Ovary (tissue), 9 donors: ENCODE results near the gene MGME1. TPM values are rescaled to one million over a fixed set of nuclear protein-coding genes. Genes with fewer than 3 reads are reported as not detected.

Experiments
- DNase-seq, 5 donors: peaks; one replicate each; pipeline ENCODE4 v3.0.0-alpha.2; 2019 to 2020
- H3K27ac ChIP-seq, 2 donors: fragments of 200-600 bp; one replicate each; pipeline versions ENCODE4 v1.5.1 to v1.8.0; 2019 to 2022
- H3K27me3 ChIP-seq: fragments of 200-600 bp; one replicate; pipeline ENCODE4 v1.8.0; 2022
- H3K36me3 ChIP-seq: fragments of 200-600 bp; sonication (generic); one replicate; pipeline ENCODE4 v1.5.1; 2019
- H3K4me1 ChIP-seq: one replicate; pipeline ENCODE4 v1.8.1; 2013; ENCODE audit warnings: mild to moderate bottlenecking, moderate library complexity; ENCODE audit not compliant: insufficient read depth
- H3K4me3 ChIP-seq: fragments of 200-600 bp; sonication (generic); one replicate; pipeline ENCODE4 v1.5.1; 2017
- H3K9me3 ChIP-seq, 2 donors: fragments of 200-600 bp in 1 of 2; sonication (generic) in 1 of 2; one replicate each; pipeline versions ENCODE4 v1.5.1 to v1.8.1; 2013 to 2019; ENCODE audit warnings: mild to moderate bottlenecking in 1 of 2, moderate library complexity in 1 of 2
- EP300 ChIP-seq: sonication (generic); formaldehyde crosslinking; IDR thresholded peaks from one replicate; pipeline ENCODE4 v1.6.1; 2017; ENCODE audit warnings: antibody characterized with exemption
- POLR2A ChIP-seq: fragments of 450-650 bp; IDR thresholded peaks from one replicate; pipeline ENCODE4 v1.6.1; 2017; ENCODE audit warnings: antibody characterized with exemption, mild to moderate bottlenecking, moderate library complexity
- WGBS, 3 donors: extraction: QIAGEN DNeasy Blood & Tissue Kit in 1 of 3; methylation state at CpG; one replicate each; pipeline versions ENCODE4 v1.1.5 to v1.1.7; 2013 to 2017; 5-methylcytosine and 5-hydroxymethylcytosine counted together
- intact Hi-C, 4 donors: fragments of 100-400 bp; cut with DNase I; formaldehyde crosslinking; loops; one replicate each; pipeline versions ENCODE4 v1.11.0 to v1.15.1; 2022 to 2023
- polyA plus RNA-seq, 2 donors: library from polyadenylated mRNA; stranded (reverse); fragments of 200-250 nt in 1 of 2; fragments of 350-450 nt in 1 of 2; fragmentation: Illumina TruSeq in 1 of 2; extraction: RNeasy Lipid Tissue Mini Kit (QIAGEN cat#74804) in 1 of 2; gene quantifications; one replicate each; pipeline ENCODE4 v1.2.3, GENCODE V29; 2013 to 2014
- total RNA-seq, 7 donors: library from RNA; depleted of rRNA in 2 of 7; stranded (reverse); fragments of >200 nt in 2 of 7; fragmentation: NEBNext Ultra II Directional in 3 of 7; extraction: Animal tissue kit (Norgen Biotek cat#: 25700) in 3 of 7; gene quantifications; one replicate each; pipeline versions ENCODE4 v1.1.0 to v1.2.4, GENCODE V29; 2016 to 2023
- TF ChIP-seq, protein P1 (sequence below), 3 donors: fragments of 450-650 bp in 2 of 3; fragments of 200-600 bp in 1 of 3; IDR thresholded peaks; one replicate each; pipeline versions ENCODE4 v1.5.1 to v1.8.0; 2016 to 2022; ENCODE audit warnings: antibody characterized with exemption in 3 of 3, mild to moderate bottlenecking in 1 of 3
- donor health status: DM: no; HTN: no; CAD: no; lungs with moderate emphysema.
- donor health status: DM: no; HTN: no; CAD: no.
- donor health status: Bipolar disorder and iron deficiency.
- donor health status: DM: yes; HTN: yes; CAD: no.
- donor health status: DM: no; HTN: no; CAD: no.
- donor health status: DM: yes; HTN: yes; CAD: no.

The MGME1 gene
- total and polyA plus RNA-seq, 9 donors, result 5.1 to 11.9 (median 8.3) TPM

DNA sequence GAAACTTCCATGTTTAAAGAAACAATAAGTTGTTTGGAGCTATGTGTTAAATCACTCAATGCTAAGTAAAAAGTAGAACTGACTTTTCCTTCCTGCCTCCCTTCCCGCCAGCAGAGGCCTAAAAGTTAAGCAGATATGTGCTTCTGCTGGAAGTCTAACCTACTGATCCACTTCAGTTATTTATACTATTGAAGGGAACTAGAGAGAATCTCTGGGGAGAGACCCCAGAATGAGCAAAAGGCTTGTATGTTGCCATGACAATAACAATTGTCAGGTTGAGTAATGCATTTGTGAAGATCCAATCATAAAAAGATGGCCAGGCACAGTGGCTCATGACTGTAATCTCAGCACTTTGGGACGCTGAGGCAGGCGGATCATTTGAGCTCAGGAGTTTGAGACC is 24.7 kb downstream of the MGME1 start:
- Histone ChIP-seq H3K4me3 (no peak overlapping the region), H3K27me3 (no peaks in the 10 kb centered on the region), H3K36me3 (no peaks in the 10 kb centered on the region), H3K9me3 (no peaks in the 10 kb centered on the region), H3K4me1 (no peaks in the 10 kb centered on the region), H3K27ac (no peak overlapping the region)
- intact Hi-C loops, result loop anchor here in 3 of 4 donors (5.0 to 10.0 kb wide), 3 partner anchors 459 to 489 kb away; partner anchors contain the start of gene BFSP1 (in 1 of the 3)
- DNase-seq, result no peak
- TF ChIP-seq, protein P1, sequence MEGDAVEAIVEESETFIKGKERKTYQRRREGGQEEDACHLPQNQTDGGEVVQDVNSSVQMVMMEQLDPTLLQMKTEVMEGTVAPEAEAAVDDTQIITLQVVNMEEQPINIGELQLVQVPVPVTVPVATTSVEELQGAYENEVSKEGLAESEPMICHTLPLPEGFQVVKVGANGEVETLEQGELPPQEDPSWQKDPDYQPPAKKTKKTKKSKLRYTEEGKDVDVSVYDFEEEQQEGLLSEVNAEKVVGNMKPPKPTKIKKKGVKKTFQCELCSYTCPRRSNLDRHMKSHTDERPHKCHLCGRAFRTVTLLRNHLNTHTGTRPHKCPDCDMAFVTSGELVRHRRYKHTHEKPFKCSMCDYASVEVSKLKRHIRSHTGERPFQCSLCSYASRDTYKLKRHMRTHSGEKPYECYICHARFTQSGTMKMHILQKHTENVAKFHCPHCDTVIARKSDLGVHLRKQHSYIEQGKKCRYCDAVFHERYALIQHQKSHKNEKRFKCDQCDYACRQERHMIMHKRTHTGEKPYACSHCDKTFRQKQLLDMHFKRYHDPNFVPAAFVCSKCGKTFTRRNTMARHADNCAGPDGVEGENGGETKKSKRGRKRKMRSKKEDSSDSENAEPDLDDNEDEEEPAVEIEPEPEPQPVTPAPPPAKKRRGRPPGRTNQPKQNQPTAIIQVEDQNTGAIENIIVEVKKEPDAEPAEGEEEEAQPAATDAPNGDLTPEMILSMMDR (IDR thresholded peaks at IDR 0.05), result no peak
- TF ChIP-seq POLR2A (no peak), EP300 (no peak)
- WGBS, 3 donors, result 92 to 97% (median 93%) methylated on average over 3 of the region's 3 CpGs

DNA sequence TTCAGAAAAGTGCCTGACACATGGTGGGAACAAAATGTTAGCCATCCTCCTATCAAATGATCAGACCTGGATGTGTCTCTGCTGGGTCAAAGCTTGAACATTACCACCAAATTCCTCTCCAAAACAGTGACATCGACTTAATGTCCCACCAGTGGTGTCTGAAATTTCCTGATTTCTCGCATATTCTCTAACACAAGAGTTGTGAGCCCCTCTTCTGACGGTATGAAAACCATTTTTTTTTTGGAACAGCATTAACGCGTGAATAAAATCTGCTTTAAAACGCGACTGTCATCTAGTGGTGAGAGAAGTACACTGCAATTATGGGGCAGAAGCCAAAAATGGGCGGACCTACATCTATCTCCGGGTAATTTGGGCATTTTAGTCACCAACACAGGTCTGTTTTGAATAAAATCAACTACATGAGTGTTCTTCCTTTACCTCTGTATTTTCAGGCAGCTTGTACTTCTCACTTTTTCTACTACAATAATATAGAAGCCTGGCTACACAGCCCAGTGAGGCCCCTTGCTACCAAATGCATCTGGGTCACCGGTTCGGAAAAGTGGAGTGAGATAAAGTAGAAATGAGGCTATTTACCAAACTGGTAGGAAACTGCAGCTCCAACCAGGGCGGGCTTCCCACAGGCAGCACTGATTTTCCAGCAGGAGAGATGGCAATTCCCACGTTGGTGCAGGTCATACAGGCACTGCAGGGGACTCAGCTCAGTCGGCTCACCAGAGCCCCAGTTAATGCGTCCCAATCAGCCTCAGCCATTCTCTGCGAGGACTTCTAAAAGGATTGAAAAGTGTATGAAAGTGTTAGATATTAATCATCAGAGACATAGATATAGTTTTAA is 27.4 kb downstream of the MGME1 start:
- TF ChIP-seq EP300 (no peak), POLR2A (no peak)
- TF ChIP-seq, protein P1 (IDR thresholded peaks at IDR 0.05), result peak; percentile 89 to 97 (median 90)
- WGBS, 3 donors, result 7 to 18% (median 13%) methylated on average over 16 of the region's 16 CpGs
- no peaks in the 10 kb centered on the region for H3K27me3 ChIP-seq
- intact Hi-C loops, result loop anchor here in 2 of 4 donors (5.0 to 10.0 kb wide), 3 partner anchors 461 to 494 kb away; partner anchors contain the start of gene BFSP1 (in 1 of the 2)
- peak in 4 of 5 donors; percentile 28 to 40 (median 34) for DNase-seq
- no peak overlapping the region for H3K4me3 ChIP-seq
- no peaks in the 10 kb centered on the region for H3K4me1 ChIP-seq
- H3K9me3 ChIP-seq, result no peaks in the 10 kb centered on the region
- no peaks in the 10 kb centered on the region for H3K36me3 ChIP-seq
- no peak overlapping the region for H3K27ac ChIP-seq

DNA sequence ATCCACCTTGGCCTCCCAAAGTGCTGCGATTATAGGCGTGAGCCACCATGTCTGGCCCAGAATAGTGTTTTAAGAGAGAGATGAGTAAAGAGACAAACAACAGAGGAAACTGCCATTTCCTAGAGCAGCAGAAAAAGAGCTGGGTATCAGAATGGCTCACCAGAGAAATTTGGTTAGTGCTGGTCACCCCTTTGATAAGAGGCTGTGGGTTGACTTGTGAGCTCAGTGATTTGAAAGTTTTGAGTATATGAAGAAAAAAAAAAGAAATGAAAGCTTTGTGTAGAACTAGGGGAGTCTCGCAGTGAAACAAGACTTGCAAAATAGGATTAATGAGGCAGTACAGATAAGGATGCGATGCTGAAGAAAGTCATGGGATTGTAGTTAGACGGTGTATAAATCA is 29.6 kb downstream of the MGME1 start:
- no peak for DNase-seq
- Histone ChIP-seq H3K36me3 (no peaks in the 10 kb centered on the region), H3K9me3 (no peaks in the 10 kb centered on the region), H3K27me3 (no peaks in the 10 kb centered on the region), H3K4me3 (no peak overlapping the region), H3K27ac (no peak overlapping the region), H3K4me1 (no peaks in the 10 kb centered on the region)
- TF ChIP-seq EP300 (no peak), POLR2A (no peak)
- TF ChIP-seq, protein P1 (IDR thresholded peaks at IDR 0.05), result no peak
- intact Hi-C loops, result loop anchor here in 2 of 4 donors (5.0 to 10.0 kb wide), 3 partner anchors 464 to 496 kb away; partner anchors contain the start of gene BFSP1 (in 1 of the 2)
- 88 to 93% (median 88%) methylated on average over 5 of the region's 5 CpGs for WGBS, 3 donors

DNA sequence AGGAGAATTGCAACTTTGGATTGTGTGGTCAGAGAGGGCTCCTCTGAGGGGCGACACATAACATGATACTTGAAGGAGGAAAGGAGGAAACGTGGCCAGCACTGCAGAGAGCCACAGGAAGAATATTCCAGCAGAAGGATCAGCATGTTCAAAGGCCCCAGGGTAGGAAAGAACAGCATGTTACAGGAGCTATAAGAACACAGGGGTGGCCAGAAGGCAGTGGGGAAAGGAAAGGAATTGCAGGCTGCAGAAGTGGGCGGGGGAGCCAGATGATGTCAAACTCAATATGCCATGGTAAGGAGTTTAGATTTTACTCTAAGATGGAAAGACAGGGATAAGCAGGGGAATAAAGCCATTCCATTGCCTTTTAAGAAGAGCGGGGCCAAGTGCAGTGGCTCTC is 30.7 kb downstream of the MGME1 start:
- intact Hi-C loops, result loop anchor here in 2 of 4 donors (5.0 to 10.0 kb wide), 3 partner anchors 465 to 497 kb away; partner anchors contain the start of gene BFSP1 (in 1 of the 2)
- TF ChIP-seq, protein P1 (IDR thresholded peaks at IDR 0.05), result no peak
- no peak for TF ChIP-seq POLR2A

More for the DNA sequence above, 30.7 kb downstream of the MGME1 start:
- Histone ChIP-seq H3K27ac (no peak overlapping the region), H3K9me3 (no peaks in the 10 kb centered on the region), H3K27me3 (no peaks in the 10 kb centered on the region), H3K36me3 (no peaks in the 10 kb centered on the region), H3K4me3 (no peak overlapping the region), H3K4me1 (no peaks in the 10 kb centered on the region)
- no peak for DNase-seq
- WGBS, 3 donors, result 82 to 89% (median 86%) methylated on average over 4 of the region's 4 CpGs
